ENCODE measurements around the gene ZIC5.
A peak's percentile ranks its signal among the peaks of the same experiment; 100 is the strongest.

Gene ZIC5

GRCh38 chr13:99971576-99972189 is at the start of gene ZIC5:
Gene ZIC5 (minus strand): TSS chr13:99971767. CDS start chr13:99971603, 164 bp downstream.
- DNase-seq, result peak; percentile 95

- no peak for DNase-seq
These were observed 48.3 kb upstream of the ZIC5 start for GRCh38 chr13:100019780-100020356.

- no peak for DNase-seq
These were observed 43.1 kb upstream of the ZIC5 start for GRCh38 chr13:100014621-100015020.

GRCh38 chr13:99998261-99998660 is 26.7 kb upstream of the ZIC5 start:
- DNase-seq, result no peak

GRCh38 chr13:99997702-99998214 is 26.2 kb upstream of the ZIC5 start:
- peak; percentile 11 for DNase-seq

GRCh38 chr13:99996381-99996973 is 24.9 kb upstream of the ZIC5 start:
- peak; percentile 87 for DNase-seq

GRCh38 chr13:99995589-99996380 is 24.2 kb upstream of the ZIC5 start:
- peak; percentile 91 for DNase-seq

- DNase-seq, result no peak
These were observed 23.6 kb upstream of the ZIC5 start for GRCh38 chr13:99995104-99995588.

- DNase-seq, result peak; percentile 65
These were observed 23.1 kb upstream of the ZIC5 start for GRCh38 chr13:99994638-99995020.

- peak; percentile 69 for DNase-seq
These were observed 22.4 kb upstream of the ZIC5 start for GRCh38 chr13:99993660-99994637.

- peak; percentile 59 for DNase-seq
These were observed 21.4 kb upstream of the ZIC5 start for GRCh38 chr13:99992949-99993351.

GRCh38 chr13:99991828-99992775 is 20.5 kb upstream of the ZIC5 start:
- peak; percentile 71 for DNase-seq

- peak; percentile 77 for DNase-seq
These were observed 19.7 kb upstream of the ZIC5 start for GRCh38 chr13:99991013-99991827.

GRCh38 chr13:99990126-99990977 is 18.8 kb upstream of the ZIC5 start:
- DNase-seq, result peak; percentile 82

- DNase-seq, result peak; percentile 82
These were observed 17.9 kb upstream of the ZIC5 start for GRCh38 chr13:99989276-99990125.

GRCh38 chr13:99988529-99989275 is 17.1 kb upstream of the ZIC5 start:
- peak; percentile 87 for DNase-seq
